AG09319 (cell line): ENCODE data around the gene MAST3.

Experiments
- DNase-seq: peaks from one replicate; pipeline ENCODE4 v3.0.0-alpha.2; 2010; ENCODE audit warnings: low read depth; ENCODE audit errors: extremely low read depth
- CTCF ChIP-seq: IDR thresholded peaks from 2 replicates; pipeline ENCODE4 v1.5.1; 2011; ENCODE audit warnings: low read depth, mild to moderate bottlenecking, inconsistent platforms, low read length, moderate library complexity

MAST3 gene

DNA sequence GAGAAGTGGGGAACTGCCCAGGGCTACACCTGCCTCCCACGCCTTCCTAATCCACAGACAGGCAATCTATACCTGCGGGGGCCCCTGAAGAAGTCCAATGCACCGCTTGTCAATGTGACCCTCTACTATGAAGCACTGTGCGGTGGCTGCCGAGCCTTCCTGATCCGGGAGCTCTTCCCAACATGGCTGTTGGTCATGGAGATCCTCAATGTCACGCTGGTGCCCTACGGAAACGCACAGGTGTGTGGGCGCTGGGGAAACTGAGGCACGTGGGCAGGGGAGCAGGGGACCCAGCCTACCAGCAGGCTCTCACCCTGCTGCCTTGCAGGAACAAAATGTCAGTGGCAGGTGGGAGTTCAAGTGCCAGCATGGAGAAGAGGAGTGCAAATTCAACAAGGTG, 77.4 kb downstream of the MAST3 start:
- no peak for DNase-seq
- no peak for TF ChIP-seq CTCF

DNA sequence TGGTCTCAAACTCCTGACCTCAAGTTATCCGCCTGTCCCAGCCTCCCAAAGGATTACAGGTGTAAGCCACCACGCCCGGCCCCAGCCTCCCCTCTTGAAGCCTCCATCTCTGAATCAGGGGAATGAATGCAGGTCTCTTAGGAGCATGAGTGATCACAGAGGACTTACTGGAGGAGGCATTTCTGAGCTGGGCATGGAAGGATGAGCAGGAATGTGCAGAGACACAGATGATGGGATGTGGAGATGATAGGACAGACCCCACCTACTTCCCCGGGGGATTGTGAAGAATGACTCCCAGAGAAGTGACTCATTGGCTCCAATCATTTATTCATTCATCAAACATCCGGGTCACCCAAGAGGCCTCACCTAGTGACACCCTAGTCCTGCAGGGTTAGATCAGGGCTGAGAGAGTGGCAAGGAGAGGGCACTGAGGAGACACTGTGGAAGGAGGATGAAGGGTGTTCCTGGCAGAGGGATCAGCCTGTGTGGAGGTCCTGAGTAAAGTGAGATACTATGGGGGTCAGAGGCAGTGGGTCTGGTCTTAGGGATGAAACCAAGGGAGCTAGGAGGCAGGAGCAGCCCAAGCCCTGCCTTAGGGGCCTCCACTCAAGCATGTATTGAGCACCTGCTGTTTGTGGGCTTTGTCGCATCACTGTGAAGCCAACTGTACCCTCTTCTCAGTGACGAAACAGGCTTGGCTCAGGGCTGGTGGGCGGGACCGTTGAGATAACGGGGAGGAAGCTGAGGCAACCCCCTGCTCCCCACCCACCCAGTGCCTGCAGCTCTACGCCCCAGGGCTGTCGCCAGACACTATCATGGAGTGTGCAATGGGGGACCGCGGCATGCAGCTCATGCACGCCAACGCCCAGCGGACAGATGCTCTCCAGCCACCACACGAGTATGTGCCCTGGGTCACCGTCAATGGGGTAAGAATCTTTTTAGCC, 79.1 kb downstream of the MAST3 start:
- TF ChIP-seq CTCF = no peak

GRCh38 chr19:18179957-18180356, 82.4 kb downstream of the MAST3 start:
- no peak for TF ChIP-seq CTCF
- DNase-seq = no peak

More for the DNA sequence above, 79.1 kb downstream of the MAST3 start:
- DNase-seq = no peak

DNA sequence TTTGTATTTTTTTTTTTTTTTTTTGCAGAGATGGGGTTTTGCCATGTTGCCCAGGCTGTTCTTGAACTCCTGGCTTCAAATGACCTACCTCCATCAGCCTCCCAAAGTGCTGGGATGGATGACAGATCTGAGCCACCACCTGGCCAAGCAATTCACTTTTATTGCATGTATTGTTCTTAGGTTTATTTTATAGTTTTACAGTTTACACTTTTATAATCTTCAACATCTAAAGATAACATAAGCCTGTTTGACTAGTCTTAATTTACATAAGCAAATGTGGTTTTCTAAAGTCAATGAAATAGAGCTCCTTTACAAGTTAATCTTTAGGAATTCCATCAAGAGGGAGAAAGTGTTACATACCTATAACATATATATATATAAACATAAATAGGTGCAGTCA, 86.0 kb downstream of the MAST3 start:
- no peak for DNase-seq
- no peak for TF ChIP-seq CTCF

DNA sequence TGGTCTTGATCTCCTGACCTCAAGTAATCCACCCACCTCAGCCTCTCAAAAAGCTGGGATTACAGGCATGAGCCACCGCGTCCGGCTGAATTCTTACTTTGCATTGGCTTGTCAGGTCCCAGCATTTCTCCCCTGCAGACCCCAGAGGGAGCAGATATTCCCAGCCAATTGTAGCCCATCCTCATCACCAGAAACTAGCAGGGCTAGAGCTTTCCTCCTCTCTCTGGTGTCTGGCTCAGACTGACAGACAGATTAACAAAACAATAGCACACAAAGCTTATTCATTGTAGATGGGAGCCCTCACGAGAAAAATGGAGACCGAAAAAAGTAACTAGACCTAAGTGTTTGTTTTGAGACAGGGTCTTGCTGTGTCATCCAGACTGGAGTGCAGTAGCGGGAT, 88.0 kb downstream of the MAST3 start:
- DNase-seq = no peak
- TF ChIP-seq CTCF = no peak

GRCh38 chr19:18190278-18190677, 92.7 kb downstream of the MAST3 start:
- TF ChIP-seq CTCF = no peak

GRCh38 chr19:18191640-18192062, 94.1 kb downstream of the MAST3 start:
- DNase-seq = no peak
- TF ChIP-seq CTCF = no peak

More at GRCh38 chr19:18190278-18190677, 92.7 kb downstream of the MAST3 start:
- no peak for DNase-seq
